AG09309 (cell line): ENCODE measurements around the gene TRMT112.

Experiments used
- DNase-seq: peaks from one replicate; pipeline ENCODE4 v3.0.0-alpha.2; 2010; ENCODE audit warnings: low read depth
- H3K4me3 ChIP-seq: 2 replicates; pipeline ENCODE4 v1.5.1; 2011; ENCODE audit warnings: mild to moderate bottlenecking, low read depth, low read length, moderate library complexity; ENCODE audit not compliant: control insufficient read depth
- CTCF ChIP-seq: IDR thresholded peaks from 2 replicates; pipeline ENCODE4 v1.5.1; 2011; ENCODE audit warnings: mild to moderate bottlenecking, low read depth, low read length, inconsistent platforms; ENCODE audit not compliant: insufficient read depth, control insufficient read depth; ENCODE audit errors: missing control alignments

Gene TRMT112

GRCh38 chr11:64290352-64291261, 26.8 kb downstream of the TRMT112 start:
- TF ChIP-seq CTCF, result no peak
- no peak overlapping the region for H3K4me3 ChIP-seq
- no peak for DNase-seq

- TF ChIP-seq CTCF, result no peak
- no peak for DNase-seq
- H3K4me3 ChIP-seq, result no peak overlapping the region
Observed at GRCh38 chr11:64289002-64289564, 28.3 kb downstream of the TRMT112 start.

GRCh38 chr11:64288353-64288750, 29.0 kb downstream of the TRMT112 start:
- no peak for TF ChIP-seq CTCF
- no peak overlapping the region for H3K4me3 ChIP-seq

GRCh38 chr11:64287676-64288352, 29.5 kb downstream of the TRMT112 start:
- no peak for TF ChIP-seq CTCF
- DNase-seq, result no peak
- H3K4me3 ChIP-seq, result no peak overlapping the region

More at GRCh38 chr11:64288353-64288750, 29.0 kb downstream of the TRMT112 start:
- no peak for DNase-seq

GRCh38 chr11:64286801-64287159, 30.6 kb downstream of the TRMT112 start:
- H3K4me3 ChIP-seq, result no peak overlapping the region
- no peak for TF ChIP-seq CTCF
- DNase-seq, result no peak

GRCh38 chr11:64285885-64286800, 31.2 kb downstream of the TRMT112 start:
- no peak for DNase-seq
- TF ChIP-seq CTCF, result no peak
- peak overlapping the region; percentile 80 for H3K4me3 ChIP-seq
